ENCODE results near the gene PCP2. TPM values are rescaled to one million over a fixed set of nuclear protein-coding genes. Genes with fewer than 3 reads are reported as not detected.

Gene PCP2
- total RNA-seq, 4 donors from 2014 or later: 4.1 to 14.2 TPM; not detected in 2

DNA sequence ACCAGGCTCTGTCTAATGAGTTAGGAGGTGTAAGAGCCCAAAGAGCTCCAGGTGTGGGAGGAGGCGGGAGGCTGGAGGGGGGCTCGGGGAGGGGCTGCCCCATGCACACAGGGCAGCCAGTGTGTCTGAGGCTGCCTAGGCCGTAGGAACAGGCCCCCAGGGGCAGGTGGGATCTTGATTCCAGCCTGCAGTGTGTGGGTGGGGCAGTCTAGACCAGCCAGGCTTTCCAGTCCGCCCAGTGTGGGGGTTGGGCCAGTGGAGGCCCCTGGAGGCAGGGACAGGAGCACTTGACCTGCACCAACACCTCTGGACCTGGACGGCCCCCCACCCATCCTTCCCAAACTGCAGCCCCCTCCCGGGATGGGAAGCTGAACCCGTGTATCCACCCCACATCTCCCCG is 43.3 kb downstream of the PCP2 start:
- no peaks in the 10 kb centered on the region for H3K9me3 ChIP-seq
- peaks cover 35% of the 10 kb centered on the region for H3K27me3 ChIP-seq
- no peaks in the 10 kb centered on the region for H3K36me3 ChIP-seq
- no peak overlapping the region for H3K27ac ChIP-seq
- WGBS, 2 donors (ENCODE audit: low coverage in 1 of 2): 51 to 80% methylated on average over 1 to 4 of the region's 8 CpGs
- in situ Hi-C loops (cut with MboI; ENCODE audit: low pct_ligation_motif_present in 1 of 4, low pct_unique_long_range_greater_than_20kb in 1 of 4, low sequenced_read_pairs in 3 of 4) (no loop called here), intact Hi-C loops (cut with DNase I; ENCODE audit: low total_unique reads) (loop anchor here (2.0 kb wide), 1 partner anchor 239 kb away; no protein-coding TSS in a partner anchor)
- no peak for TF ChIP-seq POLR2A (IDR thresholded peaks at IDR 0.05)
- TF ChIP-seq EP300 (IDR thresholded peaks at IDR 0.05; ENCODE audit: low read depth): no peak
- TF ChIP-seq, protein P1, sequence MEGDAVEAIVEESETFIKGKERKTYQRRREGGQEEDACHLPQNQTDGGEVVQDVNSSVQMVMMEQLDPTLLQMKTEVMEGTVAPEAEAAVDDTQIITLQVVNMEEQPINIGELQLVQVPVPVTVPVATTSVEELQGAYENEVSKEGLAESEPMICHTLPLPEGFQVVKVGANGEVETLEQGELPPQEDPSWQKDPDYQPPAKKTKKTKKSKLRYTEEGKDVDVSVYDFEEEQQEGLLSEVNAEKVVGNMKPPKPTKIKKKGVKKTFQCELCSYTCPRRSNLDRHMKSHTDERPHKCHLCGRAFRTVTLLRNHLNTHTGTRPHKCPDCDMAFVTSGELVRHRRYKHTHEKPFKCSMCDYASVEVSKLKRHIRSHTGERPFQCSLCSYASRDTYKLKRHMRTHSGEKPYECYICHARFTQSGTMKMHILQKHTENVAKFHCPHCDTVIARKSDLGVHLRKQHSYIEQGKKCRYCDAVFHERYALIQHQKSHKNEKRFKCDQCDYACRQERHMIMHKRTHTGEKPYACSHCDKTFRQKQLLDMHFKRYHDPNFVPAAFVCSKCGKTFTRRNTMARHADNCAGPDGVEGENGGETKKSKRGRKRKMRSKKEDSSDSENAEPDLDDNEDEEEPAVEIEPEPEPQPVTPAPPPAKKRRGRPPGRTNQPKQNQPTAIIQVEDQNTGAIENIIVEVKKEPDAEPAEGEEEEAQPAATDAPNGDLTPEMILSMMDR (IDR thresholded peaks at IDR 0.05): no peak
- TF ChIP-seq POLR2AphosphoS5 (IDR thresholded peaks at IDR 0.05): no peak
- H3K4me1 ChIP-seq: no peaks in the 10 kb centered on the region
- no peak overlapping the region for H3K4me3 ChIP-seq
- peak; percentile 50 for DNase-seq

DNA sequence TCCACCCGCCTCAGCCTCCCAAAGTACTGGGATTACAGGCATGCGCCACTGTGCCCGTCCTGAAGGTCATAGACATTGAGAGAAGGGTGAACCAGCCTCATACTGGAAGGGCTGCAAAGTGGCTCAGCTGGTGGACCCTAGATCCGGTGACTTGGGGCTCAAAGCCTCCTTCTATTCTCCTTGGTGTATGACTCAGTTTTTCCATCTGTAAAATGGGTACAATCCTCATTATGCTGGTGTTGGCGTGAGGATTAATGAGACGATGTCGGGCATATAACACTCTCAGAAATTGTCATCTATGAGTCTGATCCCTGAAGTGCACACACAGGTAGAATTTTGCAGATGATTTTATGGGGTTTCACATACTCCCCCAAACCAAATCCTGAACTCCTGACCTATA is 43.7 kb downstream of the PCP2 start:
- no peaks in the 10 kb centered on the region for H3K4me1 ChIP-seq
- DNase-seq: no peak
- no peaks in the 10 kb centered on the region for H3K36me3 ChIP-seq
- TF ChIP-seq POLR2A (IDR thresholded peaks at IDR 0.05) (no peak), POLR2AphosphoS5 (IDR thresholded peaks at IDR 0.05) (no peak), EP300 (IDR thresholded peaks at IDR 0.05; ENCODE audit: low read depth) (no peak)
- TF ChIP-seq, protein P1 (IDR thresholded peaks at IDR 0.05): no peak
- no peak overlapping the region for H3K27ac ChIP-seq
- no peak overlapping the region for H3K4me3 ChIP-seq
- in situ Hi-C loops (cut with MboI; ENCODE audit: low pct_ligation_motif_present in 1 of 4, low pct_unique_long_range_greater_than_20kb in 1 of 4, low sequenced_read_pairs in 3 of 4): no loop called here
- intact Hi-C loops (cut with DNase I; ENCODE audit: low total_unique reads): loop anchor here (2.0 kb wide), 1 partner anchor 239 kb away; no protein-coding TSS in a partner anchor
- H3K9me3 ChIP-seq: no peaks in the 10 kb centered on the region
- peaks cover 31% of the 10 kb centered on the region for H3K27me3 ChIP-seq
- 86 to 92% methylated on average over 3 to 7 of the region's 7 CpGs for WGBS, 2 donors (ENCODE audit: low coverage in 1 of 2)

DNA sequence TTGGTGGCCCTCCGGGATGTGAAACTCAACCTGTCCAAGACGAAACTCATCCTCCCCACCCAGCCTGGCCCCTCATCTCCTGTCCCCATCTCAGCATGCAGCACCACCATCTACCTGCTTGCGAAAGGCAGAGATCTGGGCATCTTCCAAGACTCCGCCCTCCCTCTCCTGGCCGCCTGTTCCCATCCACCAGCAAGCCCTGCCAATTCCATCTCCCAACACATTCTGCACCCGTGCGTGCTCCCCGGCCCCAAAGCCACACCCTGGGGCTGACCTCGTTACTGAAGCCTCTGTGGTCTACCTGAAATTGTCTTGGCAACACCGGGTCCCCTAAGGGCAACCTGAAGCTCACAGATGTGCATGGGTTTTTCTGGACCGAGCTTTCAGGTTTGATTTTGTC is 51.1 kb downstream of the PCP2 start:
- DNase-seq: no peak
- Histone ChIP-seq H3K27me3 (peaks cover 2% of the 10 kb centered on the region), H3K4me3 (no peak overlapping the region), H3K9me3 (no peaks in the 10 kb centered on the region), H3K27ac (no peak overlapping the region), H3K4me1 (no peaks in the 10 kb centered on the region), H3K36me3 (no peaks in the 10 kb centered on the region)
- intact Hi-C loops (cut with DNase I; ENCODE audit: low total_unique reads) (no loop called here), in situ Hi-C loops (cut with MboI; ENCODE audit: low pct_ligation_motif_present in 1 of 4, low pct_unique_long_range_greater_than_20kb in 1 of 4, low sequenced_read_pairs in 3 of 4) (no loop called here)
- 42 to 48% methylated on average over 6 to 11 of the region's 11 CpGs for WGBS, 2 donors (ENCODE audit: low coverage in 1 of 2)
- TF ChIP-seq EP300 (IDR thresholded peaks at IDR 0.05; ENCODE audit: low read depth): no peak
- no peak for TF ChIP-seq POLR2AphosphoS5 (IDR thresholded peaks at IDR 0.05)
- TF ChIP-seq, protein P1 (IDR thresholded peaks at IDR 0.05): no peak
- no peak for TF ChIP-seq POLR2A (IDR thresholded peaks at IDR 0.05)

Small RNA genes within 50 kb of the gene (small RNA-seq; reads per million reads assigned to genes)
- 0 to 0.24 (median 0.07) reads per million in 4 donors for gene MIR6792

Other genes with a start within 250 kb of the PCP2 start
- 10 to 100 TPM in 1 of 4 donors, 1 to 10 TPM in 3; 2.2 to 14.5 (median 8.9) TPM for gene PEX11G, start 144.7 kb downstream of the PCP2 start, total RNA-seq
- gene ZNF358, start 117.6 kb downstream of the PCP2 start, total RNA-seq: 10 to 100 TPM; 50.2 to 72.7 (median 69.1) TPM
- gene MCOLN1, start 111.1 kb downstream of the PCP2 start, total RNA-seq: 10 to 100 TPM; 14.7 to 93.1 (median 23.9) TPM
- 100 to 1,000 TPM; 115 to 435 (median 147) TPM for gene PNPLA6, start 98.0 kb downstream of the PCP2 start, total RNA-seq
- gene CAMSAP3, start 37.9 kb downstream of the PCP2 start, total RNA-seq: 100 to 1,000 TPM in 1 of 4 donors, 10 to 100 TPM in 3; 36.2 to 114 (median 61.6) TPM
- 100 to 1,000 TPM in 1 of 4 donors, 10 to 100 TPM in 3; 27.8 to 123 (median 57.3) TPM for gene XAB2, start 4.2 kb downstream of the PCP2 start, total RNA-seq
- 10 to 100 TPM in 2 of 4 donors, not detected in 2; 16.4 to 48.0 TPM for gene PET100, start 3.9 kb downstream of the PCP2 start, total RNA-seq
- 100 to 1,000 TPM; 132 to 303 (median 205) TPM for gene STXBP2, start 3.4 kb upstream of the PCP2 start, total RNA-seq
- not detected for gene RETN, start 35.3 kb upstream of the PCP2 start, total RNA-seq
- under 1 TPM in 1 of 4 donors, not detected in 3; 0.41 TPM for gene MCEMP1, start 43.4 kb upstream of the PCP2 start, total RNA-seq
- 10 to 100 TPM; 15.1 to 63.5 (median 34.4) TPM for gene TRAPPC5, start 47.1 kb upstream of the PCP2 start, total RNA-seq
- gene FCER2, start 68.4 kb upstream of the PCP2 start, total RNA-seq: 10 to 100 TPM in 1 of 4 donors, 1 to 10 TPM in 1, under 1 TPM in 1, not detected in 1; 0.27 to 10.1 (median 4.3) TPM
- gene CLEC4G, start 98.4 kb upstream of the PCP2 start, total RNA-seq: 1 to 10 TPM in 1 of 4 donors, under 1 TPM in 1, not detected in 2; 0.55 to 1.1 TPM
- gene CD209, start 113.8 kb upstream of the PCP2 start, total RNA-seq: 1 to 10 TPM in 3 of 4 donors, under 1 TPM in 1; 1.00 to 9.4 (median 4.4) TPM
- under 1 TPM in 1 of 4 donors, not detected in 3; 0.16 TPM for gene CLEC4M, start 129.5 kb upstream of the PCP2 start, total RNA-seq
- gene EVI5L, start 196.5 kb upstream of the PCP2 start, total RNA-seq: 10 to 100 TPM in 3 of 4 donors, 1 to 10 TPM in 1; 8.5 to 65.8 (median 15.0) TPM
- under 1 TPM in 1 of 4 donors, not detected in 3; 0.16 TPM for gene PRR36, start 240.7 kb upstream of the PCP2 start, total RNA-seq

All from transverse colon (tissue), 4 donors.